Brain microvascular endothelial cell (primary cell): Measurements from ENCODE around the gene PRRG3.

Experiments
- DNase-seq: peaks from one replicate; pipeline ENCODE4 v3.0.0-alpha.2; 2020
- H3K27ac ChIP-seq: fragments of 250-450 bp; sonication (Bioruptor Pico); 2 replicates; pipeline ENCODE4 v1.5.1; 2020; ENCODE audit warnings: mild to moderate bottlenecking, moderate library complexity
- H3K27me3 ChIP-seq: fragments of 250-450 bp; sonication (Bioruptor Pico); replicated peaks from 2 replicates; pipeline ENCODE4 v1.5.1; 2020; ENCODE audit warnings: mild to moderate bottlenecking
- H3K36me3 ChIP-seq: fragments of 250-450 bp; sonication (Bioruptor Pico); replicated peaks from 2 replicates; pipeline ENCODE4 v1.5.1; 2020; ENCODE audit warnings: mild to moderate bottlenecking
- H3K4me3 ChIP-seq: 2 replicates; pipeline ENCODE4 v1.5.1; 2011; ENCODE audit warnings: low read depth, mild to moderate bottlenecking, control low read depth, low read length, moderate library complexity
- in situ Hi-C: cut with HindIII; loops from 2 replicates; pipeline ENCODE4 v1.10.0; 2017; ENCODE audit warnings: low sequenced_read_pairs, low pct_ligation_motif_present
- TF ChIP-seq, protein P1 (sequence below): IDR thresholded peaks from 2 replicates; pipeline ENCODE4 v1.5.1; 2011; ENCODE audit warnings: low read depth, mild to moderate bottlenecking, moderate library complexity, low read length, control low read depth, inconsistent platforms; ENCODE audit errors: missing control alignments

PRRG3 gene

DNA sequence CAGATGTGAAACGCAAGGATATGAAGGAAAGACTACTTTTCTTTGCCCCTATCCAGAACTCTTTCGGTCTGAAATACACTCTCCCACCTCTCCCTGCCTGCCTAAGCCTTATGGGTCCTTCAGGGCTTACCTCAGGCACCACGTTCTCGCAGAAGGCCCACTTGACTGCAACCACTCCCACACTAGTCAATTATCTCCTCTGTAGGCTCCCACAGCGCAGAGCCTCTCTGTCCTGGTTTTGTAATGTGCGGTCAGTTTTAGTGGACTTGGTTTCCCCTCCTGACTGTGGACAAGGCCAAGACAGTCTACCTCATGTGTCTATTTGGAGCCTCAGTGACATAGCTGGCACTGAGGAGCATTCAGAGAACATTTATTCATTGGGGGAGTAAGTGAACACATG lies 50.4 kb downstream of the PRRG3 start:
- DNase-seq: no peak
- H3K27me3 ChIP-seq: no peaks in the 10 kb centered on the region
- no peak overlapping the region for H3K4me3 ChIP-seq
- TF ChIP-seq, protein P1, sequence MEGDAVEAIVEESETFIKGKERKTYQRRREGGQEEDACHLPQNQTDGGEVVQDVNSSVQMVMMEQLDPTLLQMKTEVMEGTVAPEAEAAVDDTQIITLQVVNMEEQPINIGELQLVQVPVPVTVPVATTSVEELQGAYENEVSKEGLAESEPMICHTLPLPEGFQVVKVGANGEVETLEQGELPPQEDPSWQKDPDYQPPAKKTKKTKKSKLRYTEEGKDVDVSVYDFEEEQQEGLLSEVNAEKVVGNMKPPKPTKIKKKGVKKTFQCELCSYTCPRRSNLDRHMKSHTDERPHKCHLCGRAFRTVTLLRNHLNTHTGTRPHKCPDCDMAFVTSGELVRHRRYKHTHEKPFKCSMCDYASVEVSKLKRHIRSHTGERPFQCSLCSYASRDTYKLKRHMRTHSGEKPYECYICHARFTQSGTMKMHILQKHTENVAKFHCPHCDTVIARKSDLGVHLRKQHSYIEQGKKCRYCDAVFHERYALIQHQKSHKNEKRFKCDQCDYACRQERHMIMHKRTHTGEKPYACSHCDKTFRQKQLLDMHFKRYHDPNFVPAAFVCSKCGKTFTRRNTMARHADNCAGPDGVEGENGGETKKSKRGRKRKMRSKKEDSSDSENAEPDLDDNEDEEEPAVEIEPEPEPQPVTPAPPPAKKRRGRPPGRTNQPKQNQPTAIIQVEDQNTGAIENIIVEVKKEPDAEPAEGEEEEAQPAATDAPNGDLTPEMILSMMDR: no peak
- H3K27ac ChIP-seq: no peak overlapping the region
- no peaks in the 10 kb centered on the region for H3K36me3 ChIP-seq
- in situ Hi-C loops: no loop called here

DNA sequence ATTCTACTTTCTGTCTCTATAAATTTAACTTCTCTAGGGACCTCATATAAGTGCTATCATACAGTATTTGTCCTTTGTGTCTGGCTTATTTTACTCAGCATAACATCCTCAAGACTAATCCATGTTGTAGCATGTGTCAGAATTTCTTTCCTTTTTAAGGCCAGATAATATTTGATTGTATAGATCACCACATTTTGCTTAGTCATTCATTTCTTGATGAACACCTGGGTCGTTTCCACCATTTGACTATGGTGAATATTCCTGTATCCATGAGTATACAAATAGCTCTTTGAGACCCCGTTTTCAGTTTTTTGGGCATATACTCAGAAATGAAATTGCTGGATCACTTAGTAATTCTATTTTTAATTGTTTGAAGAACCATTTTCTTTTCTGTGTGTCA lies 51.2 kb downstream of the PRRG3 start:
- in situ Hi-C loops: no loop called here
- Histone ChIP-seq H3K27me3 (no peaks in the 10 kb centered on the region), H3K36me3 (no peaks in the 10 kb centered on the region), H3K4me3 (no peak overlapping the region), H3K27ac (no peak overlapping the region)
- no peak for DNase-seq
- TF ChIP-seq, protein P1: no peak

DNA sequence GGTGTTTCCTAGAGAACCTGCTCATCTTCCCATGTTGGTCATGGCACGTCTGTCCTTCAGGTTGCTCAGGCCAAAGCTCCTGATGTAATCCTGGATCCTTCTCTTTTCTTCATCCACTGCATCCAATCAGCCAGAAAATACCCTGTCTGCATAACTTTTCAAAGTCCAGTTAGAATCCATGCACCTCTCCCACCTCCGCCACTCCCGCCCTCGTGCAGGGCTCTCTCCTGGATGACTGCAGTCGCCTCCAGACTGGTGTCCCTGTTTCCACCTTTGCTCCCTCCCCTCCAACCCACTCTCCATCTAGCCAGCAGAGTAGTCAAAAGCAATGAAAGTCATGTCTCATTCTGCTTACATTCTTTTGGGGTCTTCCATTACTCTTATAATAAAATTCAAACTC lies 55.3 kb downstream of the PRRG3 start:
- TF ChIP-seq, protein P1: no peak
- in situ Hi-C loops: no loop called here
- Histone ChIP-seq H3K27me3 (no peaks in the 10 kb centered on the region), H3K36me3 (no peaks in the 10 kb centered on the region), H3K27ac (no peak overlapping the region), H3K4me3 (no peak overlapping the region)
- no peak for DNase-seq

DNA sequence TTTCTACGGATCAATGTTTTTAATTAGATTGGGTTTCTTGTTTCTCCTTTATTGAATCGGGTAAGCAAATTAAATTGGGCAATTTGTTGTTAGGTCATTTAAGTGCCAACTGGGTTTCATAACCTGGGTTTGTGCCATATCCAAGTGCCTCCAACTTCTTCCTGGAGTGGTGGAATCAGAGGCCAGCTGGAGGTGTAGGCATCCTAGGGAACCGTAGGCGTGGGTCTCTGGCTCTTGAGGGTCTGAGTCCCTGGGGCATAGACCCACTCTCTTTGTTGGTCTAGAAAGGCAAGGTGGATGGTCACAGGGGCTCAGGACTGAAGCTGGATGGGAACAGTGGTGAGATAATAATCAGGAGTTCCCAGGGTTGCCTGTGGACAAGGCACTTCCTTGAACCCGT lies 57.6 kb downstream of the PRRG3 start:
- Histone ChIP-seq H3K4me3 (no peak overlapping the region), H3K27me3 (no peaks in the 10 kb centered on the region), H3K36me3 (no peaks in the 10 kb centered on the region), H3K27ac (no peak overlapping the region)
- no peak for DNase-seq
- TF ChIP-seq, protein P1: no peak
- in situ Hi-C loops: no loop called here

DNA sequence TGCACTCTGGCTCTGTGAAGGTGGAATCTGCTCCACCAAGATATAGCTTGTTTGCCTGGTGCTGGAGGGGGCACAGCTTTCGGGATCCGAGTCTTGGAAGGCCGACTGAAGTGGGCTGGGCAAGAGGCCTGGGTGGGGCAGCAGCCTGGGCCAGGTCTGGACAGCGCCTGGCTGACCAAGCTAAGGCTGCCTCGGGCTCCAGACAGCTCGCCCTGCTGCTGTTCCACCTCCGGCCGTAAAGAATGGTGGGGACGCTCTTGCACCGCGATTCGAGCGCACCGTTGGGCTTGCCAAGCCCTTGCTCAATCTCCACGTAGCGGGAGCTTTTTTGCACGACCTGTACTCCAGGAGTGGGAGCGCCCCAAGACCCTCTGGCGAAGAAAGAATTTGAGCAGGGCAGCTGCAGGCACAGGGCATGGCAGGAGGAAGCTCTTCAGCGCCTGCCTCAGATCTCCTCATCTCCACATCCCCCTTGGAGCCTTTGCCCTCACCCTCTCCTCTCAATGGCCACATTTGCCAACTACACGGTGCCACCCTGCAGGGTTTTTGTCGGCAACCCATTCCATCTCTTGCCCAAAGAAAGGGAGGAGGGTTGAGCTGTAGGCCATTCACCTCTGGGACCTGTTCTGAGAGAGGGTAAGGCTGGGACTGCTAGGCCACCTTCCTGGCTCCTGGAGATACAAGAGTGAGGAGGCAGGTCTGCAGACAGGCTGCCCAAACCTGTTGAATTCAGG lies 58.2 kb downstream of the PRRG3 start:
- no peaks in the 10 kb centered on the region for H3K36me3 ChIP-seq
- peak; percentile 40 for DNase-seq
- no peak overlapping the region for H3K27ac ChIP-seq
- H3K27me3 ChIP-seq: no peaks in the 10 kb centered on the region
- in situ Hi-C loops: no loop called here
- H3K4me3 ChIP-seq: no peak overlapping the region
- TF ChIP-seq, protein P1: peak; percentile 85

DNA sequence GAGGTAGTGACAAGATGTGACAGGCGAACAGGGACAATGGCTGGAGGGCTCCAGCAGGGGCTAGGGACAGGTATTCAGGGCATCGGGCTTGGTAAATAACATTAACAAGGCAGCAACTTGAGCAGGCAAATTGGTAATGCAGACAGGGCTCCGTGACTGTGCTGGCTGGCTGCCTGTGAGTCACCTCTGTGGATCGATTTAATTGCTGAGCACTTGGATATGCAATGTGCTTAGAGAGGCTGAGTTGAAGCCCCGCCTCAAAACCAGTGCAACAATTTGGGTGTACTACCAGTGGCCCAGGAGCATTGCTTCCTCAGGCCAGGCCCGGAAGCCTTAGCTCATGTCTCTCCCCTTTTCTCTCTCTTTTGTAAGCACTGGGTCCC lies 58.8 kb downstream of the PRRG3 start:
- in situ Hi-C loops: no loop called here
- TF ChIP-seq, protein P1: no peak
- no peaks in the 10 kb centered on the region for H3K27me3 ChIP-seq
- H3K27ac ChIP-seq: no peak overlapping the region
- no peak overlapping the region for H3K4me3 ChIP-seq
- peak; percentile 79 for DNase-seq
- no peaks in the 10 kb centered on the region for H3K36me3 ChIP-seq
